Stomach (tissue), 9 donors: ENCODE results near the gene NECTIN4. TPM values are rescaled to one million over a fixed set of nuclear protein-coding genes. Genes with fewer than 3 reads are reported as not detected.

Source experiments
- DNase-seq, 2 donors: peaks; one replicate each; pipeline versions ENCODE4 v3.0.0 to v3.0.0-alpha.2; 2013 to 2019
- H3K27ac ChIP-seq, 5 donors: fragments of 200-600 bp in 4 of 5; sonication (generic) in 4 of 5; one replicate each; pipeline ENCODE4 v1.5.1; 2013 to 2019; ENCODE audit warnings: mild to moderate bottlenecking in 1 of 5, moderate library complexity in 1 of 5
- H3K27me3 ChIP-seq, 3 donors: fragments of 200-600 bp; sonication (generic); one replicate each; pipeline ENCODE4 v1.5.1; 2017 to 2019; ENCODE audit warnings: mixed run types in 1 of 3
- H3K36me3 ChIP-seq, 4 donors: fragments of 200-600 bp; sonication (generic); 1 replicate in 3 of 4; 2 replicates in 1 of 4; pipeline ENCODE4 v1.5.1; 2016 to 2019
- H3K4me1 ChIP-seq, 4 donors: fragments of 200-600 bp; sonication (generic); one replicate each; pipeline ENCODE4 v1.5.1; 2016 to 2019
- H3K4me3 ChIP-seq, 4 donors: fragments of 200-600 bp; sonication (generic) in 3 of 4; one replicate each; pipeline ENCODE4 v1.5.1; 2016 to 2019; ENCODE audit warnings: mild to moderate bottlenecking in 1 of 4
- H3K9me3 ChIP-seq, 4 donors: fragments of 200-600 bp; sonication (generic); one replicate each; pipeline ENCODE4 v1.5.1; 2016 to 2019
- EP300 ChIP-seq: sonication (generic); formaldehyde crosslinking; IDR thresholded peaks from one replicate; pipeline ENCODE4 v1.6.1; 2017; ENCODE audit warnings: antibody characterized with exemption
- POLR2A ChIP-seq, 4 donors: fragments of 450-650 bp; IDR thresholded peaks; one replicate each; pipeline ENCODE4 v1.6.1; 2016; ENCODE audit warnings: antibody characterized with exemption in 4 of 4, control low read depth in 2 of 4, mild to moderate bottlenecking in 1 of 4, moderate library complexity in 1 of 4
- POLR2AphosphoS5 ChIP-seq, 3 donors: sonication (generic); formaldehyde crosslinking; IDR thresholded peaks; one replicate each; pipeline ENCODE4 v1.6.1; 2016; ENCODE audit warnings: antibody characterized with exemption in 3 of 3
- WGBS, 5 donors: extraction: QIAGEN DNeasy Blood & Tissue Kit in 3 of 5; methylation state at CpG; one replicate each; pipeline versions ENCODE4 v1.1.5 to v1.1.7; 2013 to 2018; 5-methylcytosine and 5-hydroxymethylcytosine counted together
- intact Hi-C: fragments of 100-400 bp; cut with DNase I; formaldehyde crosslinking; loops from one replicate; pipeline ENCODE4 v1.15.1; 2023; ENCODE audit warnings: low total_unique reads
- polyA plus RNA-seq, 3 donors: library from polyadenylated mRNA; stranded (reverse); fragments of 200-250 nt; gene quantifications; one replicate each; pipeline ENCODE4 v1.2.3, GENCODE V29; 2013
- total RNA-seq, 5 donors: library from RNA; depleted of rRNA; stranded (reverse); fragments of >200 nt; gene quantifications; one replicate each; pipeline versions ENCODE4 v1.1.0 to v1.2.3, GENCODE V29; 2014 to 2016
- TF ChIP-seq, protein P1 (sequence below), 7 experiments: fragments of 450-650 bp in 4 of 7; fragments of 200-600 bp in 3 of 7; sonication (generic) in 3 of 7; IDR thresholded peaks; one replicate each; pipeline ENCODE4 v1.5.1; 2016 to 2019; ENCODE audit warnings: antibody characterized with exemption in 7 of 7, control low read depth in 2 of 7, mild to moderate bottlenecking in 1 of 7
- donor health status: healthy with polysubstance abuse.
- donor health status: Bipolar disorder and iron deficiency.
- donor health status: healthy.

The NECTIN4 gene
- total and polyA plus RNA-seq, 8 donors, result 1.7 to 20.3 (median 5.5) TPM

DNA sequence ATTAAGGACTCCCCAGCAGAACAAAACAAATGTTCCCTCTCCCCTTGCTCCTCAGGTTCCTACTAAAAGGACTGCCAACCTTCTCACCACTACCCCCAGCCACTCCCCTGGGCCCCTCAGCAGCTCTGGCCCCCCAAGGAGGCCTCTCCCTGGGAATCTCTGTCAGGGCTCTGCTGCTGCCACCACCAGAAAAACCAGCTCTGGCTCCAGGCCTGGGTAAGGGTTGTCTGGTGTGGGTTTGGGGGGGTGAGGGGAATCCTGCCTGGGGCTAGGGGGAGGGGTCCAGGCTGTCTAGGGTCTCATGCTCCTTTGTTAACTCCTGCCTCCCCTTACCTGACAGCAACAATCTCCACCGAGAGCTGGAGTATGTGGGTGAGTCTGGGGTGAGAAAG, 4.8 kb downstream of the NECTIN4 start:
- Histone ChIP-seq H3K9me3 (no peaks in the 10 kb centered on the region), H3K27ac (peak overlapping the region; percentile 72 to 85 (median 76)), H3K27me3 (peaks cover 0 to 2% (median 0%) of the 10 kb centered on the region in 3 donors), H3K4me1 (peaks cover 0 to 68% (median 39%) of the 10 kb centered on the region in 4 donors), H3K4me3 (no peak overlapping the region), H3K36me3 (no peaks in the 10 kb centered on the region)
- 71 to 100% (median 92%) methylated on average over 1 of the region's 1 CpG for WGBS, 5 donors
- TF ChIP-seq POLR2AphosphoS5 (IDR thresholded peaks at IDR 0.05), result no peak
- no peak for TF ChIP-seq EP300
- TF ChIP-seq, protein P1, sequence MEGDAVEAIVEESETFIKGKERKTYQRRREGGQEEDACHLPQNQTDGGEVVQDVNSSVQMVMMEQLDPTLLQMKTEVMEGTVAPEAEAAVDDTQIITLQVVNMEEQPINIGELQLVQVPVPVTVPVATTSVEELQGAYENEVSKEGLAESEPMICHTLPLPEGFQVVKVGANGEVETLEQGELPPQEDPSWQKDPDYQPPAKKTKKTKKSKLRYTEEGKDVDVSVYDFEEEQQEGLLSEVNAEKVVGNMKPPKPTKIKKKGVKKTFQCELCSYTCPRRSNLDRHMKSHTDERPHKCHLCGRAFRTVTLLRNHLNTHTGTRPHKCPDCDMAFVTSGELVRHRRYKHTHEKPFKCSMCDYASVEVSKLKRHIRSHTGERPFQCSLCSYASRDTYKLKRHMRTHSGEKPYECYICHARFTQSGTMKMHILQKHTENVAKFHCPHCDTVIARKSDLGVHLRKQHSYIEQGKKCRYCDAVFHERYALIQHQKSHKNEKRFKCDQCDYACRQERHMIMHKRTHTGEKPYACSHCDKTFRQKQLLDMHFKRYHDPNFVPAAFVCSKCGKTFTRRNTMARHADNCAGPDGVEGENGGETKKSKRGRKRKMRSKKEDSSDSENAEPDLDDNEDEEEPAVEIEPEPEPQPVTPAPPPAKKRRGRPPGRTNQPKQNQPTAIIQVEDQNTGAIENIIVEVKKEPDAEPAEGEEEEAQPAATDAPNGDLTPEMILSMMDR (IDR thresholded peaks at IDR 0.05), result no peak
- no peak for TF ChIP-seq POLR2A (IDR thresholded peaks at IDR 0.05)
- intact Hi-C loops, result no loop called here
- peak in 1 of 2 donors; percentile 57 for DNase-seq

GRCh38 chr1:161083748-161084596, 5.4 kb downstream of the NECTIN4 start:
- TF ChIP-seq EP300, result no peak
- TF ChIP-seq POLR2A (IDR thresholded peaks at IDR 0.05), result no peak
- TF ChIP-seq, protein P1 (IDR thresholded peaks at IDR 0.05), result no peak
- TF ChIP-seq POLR2AphosphoS5 (IDR thresholded peaks at IDR 0.05), result no peak
- Histone ChIP-seq H3K27ac (peak overlapping the region; percentile 72 to 85 (median 76)), H3K4me1 (peaks cover 0 to 66% (median 38%) of the 10 kb centered on the region in 4 donors), H3K36me3 (peaks cover 0 to 6% (median 0%) of the 10 kb centered on the region in 4 donors), H3K4me3 (no peak overlapping the region), H3K27me3 (peaks cover 0 to 4% (median 0%) of the 10 kb centered on the region in 3 donors), H3K9me3 (no peaks in the 10 kb centered on the region)
- intact Hi-C loops, result no loop called here
- WGBS, 5 donors, result 30 to 58% (median 37%) methylated on average over 8 to 10 of the region's 10 CpGs
- peak in 1 of 2 donors; percentile 49 for DNase-seq

- Histone ChIP-seq H3K36me3 (peaks cover 0 to 9% (median 0%) of the 10 kb centered on the region in 4 donors), H3K9me3 (no peaks in the 10 kb centered on the region), H3K4me3 (no peak overlapping the region), H3K27me3 (peaks cover 0 to 4% (median 0%) of the 10 kb centered on the region in 3 donors), H3K27ac (peak overlapping the region; percentile 72 to 85 (median 76)), H3K4me1 (peaks cover 0 to 63% (median 38%) of the 10 kb centered on the region in 4 donors)
- peak; percentile 94 to 95 for DNase-seq
- TF ChIP-seq POLR2AphosphoS5 (IDR thresholded peaks at IDR 0.05) (peak in 2 of 3 donors; percentile 88 to 93), EP300 (no peak)
- intact Hi-C loops, result no loop called here
- 29 to 57% (median 34%) methylated on average over 6 to 8 of the region's 8 CpGs for WGBS, 5 donors
Observed at GRCh38 chr1:161082996-161083747, 6.2 kb downstream of the NECTIN4 start.

DNA sequence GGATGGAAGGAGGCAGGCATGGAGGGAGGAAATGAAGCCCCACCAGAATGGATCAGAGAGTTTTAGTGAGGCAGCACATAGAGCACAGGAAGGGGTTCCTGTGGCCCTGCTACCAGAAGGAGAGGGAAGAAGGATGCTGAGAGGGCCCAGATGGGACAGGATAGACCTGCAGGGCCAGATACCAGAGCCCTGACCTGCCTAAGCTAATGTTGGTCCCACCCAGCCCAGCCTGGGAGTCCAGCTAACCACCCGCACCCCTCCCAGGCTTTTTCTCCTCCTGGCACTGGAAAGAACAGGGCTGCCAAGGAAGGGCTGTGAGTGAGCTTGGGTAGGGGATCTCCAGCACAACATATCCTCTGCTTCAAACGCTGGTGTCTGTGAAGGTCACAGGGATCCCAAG, 6.9 kb downstream of the NECTIN4 start:
- DNase-seq, result no peak
- Histone ChIP-seq H3K4me3 (no peak overlapping the region), H3K9me3 (no peaks in the 10 kb centered on the region), H3K4me1 (peaks cover 0 to 58% (median 38%) of the 10 kb centered on the region in 4 donors), H3K36me3 (peaks cover 0 to 9% (median 0%) of the 10 kb centered on the region in 4 donors), H3K27me3 (peaks cover 0 to 4% (median 0%) of the 10 kb centered on the region in 3 donors), H3K27ac (peak overlapping the region; percentile 72 to 85 (median 76))
- 69 to 84% (median 77%) methylated on average over 2 of the region's 2 CpGs for WGBS, 5 donors
- no peak for TF ChIP-seq POLR2AphosphoS5 (IDR thresholded peaks at IDR 0.05)
- intact Hi-C loops, result no loop called here

- no peak for TF ChIP-seq POLR2A (IDR thresholded peaks at IDR 0.05)
- TF ChIP-seq POLR2AphosphoS5 (IDR thresholded peaks at IDR 0.05), result no peak
- no peak for TF ChIP-seq EP300
- TF ChIP-seq, protein P1 (IDR thresholded peaks at IDR 0.05), result no peak
- Histone ChIP-seq H3K4me1 (peaks cover 0 to 48% (median 33%) of the 10 kb centered on the region in 4 donors), H3K9me3 (no peaks in the 10 kb centered on the region), H3K4me3 (no peak overlapping the region), H3K36me3 (peaks cover 0 to 17% (median under 1%) of the 10 kb centered on the region in 4 donors), H3K27ac (peak overlapping the region in 1 of 5 donors; percentile 17), H3K27me3 (peaks cover 0 to 4% (median 0%) of the 10 kb centered on the region in 3 donors)
- 74 to 96% (median 76%) methylated on average over 5 of the region's 5 CpGs for WGBS, 5 donors
- no peak for DNase-seq
- intact Hi-C loops, result no loop called here
Observed at GRCh38 chr1:161081519-161081918, 7.8 kb downstream of the NECTIN4 start.
